GM21717 (cell line): Measurements from ENCODE around the gene SKA3.
A peak's percentile ranks its signal among the peaks of the same experiment; 100 is the strongest.
"Not testable (repeated sequence)": the region's sequence is repeated elsewhere in the genome, so short reads cannot be mapped to it uniquely, and the experiment has no call there.

Experiments used
- ATAC-seq: cut with Tn5 transposase; IDR thresholded peaks from one replicate; pipeline ENCODE4 v1.9.1; 2021; ENCODE audit warnings: mild to moderate bottlenecking, moderate library complexity; ENCODE audit not compliant: unreplicated experiment

SKA3 gene

DNA sequence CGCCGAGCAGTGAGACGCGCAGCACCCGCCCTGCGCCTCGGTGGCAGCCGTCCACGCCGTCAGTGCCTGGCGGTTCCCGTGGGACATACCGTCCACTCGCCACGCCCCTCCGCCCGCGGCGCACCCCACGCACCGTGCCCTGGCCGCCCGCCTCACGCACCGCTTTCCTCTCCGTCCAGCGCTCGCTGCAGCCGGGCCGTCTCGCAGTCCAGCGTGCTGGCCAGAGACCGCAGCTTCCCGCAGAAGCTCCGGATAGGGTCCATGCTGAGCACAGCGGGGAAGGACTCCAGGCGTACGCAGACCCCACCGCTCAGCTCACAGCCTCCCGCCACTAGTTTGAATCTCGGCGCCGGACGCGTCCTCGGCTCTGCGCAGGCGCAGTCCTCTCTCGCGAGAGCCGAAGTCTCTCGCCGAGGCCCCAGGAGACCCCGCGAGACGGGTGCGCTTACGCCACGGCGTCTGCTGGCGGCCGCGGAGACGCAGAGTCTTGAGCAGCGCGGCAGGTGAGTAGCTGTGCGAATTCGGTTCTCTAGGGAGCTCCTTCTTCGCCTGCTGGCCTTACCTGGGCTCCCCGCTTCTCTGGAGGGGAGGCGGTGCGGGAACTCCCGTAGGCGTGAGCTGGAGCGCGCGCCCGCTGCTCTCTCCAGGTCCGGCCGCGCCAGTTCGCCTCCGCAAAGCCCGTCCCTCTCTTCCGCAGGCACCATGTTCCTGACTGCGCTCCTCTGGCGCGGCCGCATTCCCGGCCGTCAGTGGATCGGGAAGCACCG lies at the start of gene SKA3, which contains the start of gene MRPL57:
TSS of gene SKA3 (minus strand) at position 338 of the 767 bp plus-strand sequence. CDS start at position 263, 75 bp downstream.
TSS of gene MRPL57 (plus strand) at position 444 of the 767 bp plus-strand sequence. CDS start at position 703, 259 bp downstream.
- ATAC-seq = peak; percentile 91

GRCh38 chr13:21225082-21225481 lies 48.7 kb upstream of the SKA3 start:
- ATAC-seq = no peak

- ATAC-seq = no peak
Observed at GRCh38 chr13:21221268-21221667, 44.9 kb upstream of the SKA3 start.

DNA sequence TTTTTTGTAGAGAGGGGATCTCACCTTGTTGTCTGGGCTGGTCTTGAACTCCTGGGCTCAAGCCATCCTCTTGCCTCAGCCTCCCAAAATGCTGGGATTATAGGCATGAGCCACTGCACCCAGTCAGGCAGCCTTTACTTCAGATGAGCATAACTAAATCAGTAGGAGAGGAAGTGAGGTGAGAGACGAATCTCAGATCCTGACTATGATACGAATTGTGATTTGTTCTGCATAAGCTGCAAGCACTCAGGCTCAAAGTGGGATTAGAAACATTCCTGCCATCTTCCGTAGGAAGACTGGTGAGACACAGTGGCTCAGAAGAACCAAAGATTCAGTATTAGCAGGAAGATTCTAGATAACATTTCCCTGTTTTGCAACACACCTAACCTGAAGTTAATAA lies 43.4 kb upstream of the SKA3 start:
- not testable (repeated sequence) for ATAC-seq

GRCh38 chr13:21219036-21219381 lies 42.7 kb upstream of the SKA3 start:
- ATAC-seq = peak; percentile 46

DNA sequence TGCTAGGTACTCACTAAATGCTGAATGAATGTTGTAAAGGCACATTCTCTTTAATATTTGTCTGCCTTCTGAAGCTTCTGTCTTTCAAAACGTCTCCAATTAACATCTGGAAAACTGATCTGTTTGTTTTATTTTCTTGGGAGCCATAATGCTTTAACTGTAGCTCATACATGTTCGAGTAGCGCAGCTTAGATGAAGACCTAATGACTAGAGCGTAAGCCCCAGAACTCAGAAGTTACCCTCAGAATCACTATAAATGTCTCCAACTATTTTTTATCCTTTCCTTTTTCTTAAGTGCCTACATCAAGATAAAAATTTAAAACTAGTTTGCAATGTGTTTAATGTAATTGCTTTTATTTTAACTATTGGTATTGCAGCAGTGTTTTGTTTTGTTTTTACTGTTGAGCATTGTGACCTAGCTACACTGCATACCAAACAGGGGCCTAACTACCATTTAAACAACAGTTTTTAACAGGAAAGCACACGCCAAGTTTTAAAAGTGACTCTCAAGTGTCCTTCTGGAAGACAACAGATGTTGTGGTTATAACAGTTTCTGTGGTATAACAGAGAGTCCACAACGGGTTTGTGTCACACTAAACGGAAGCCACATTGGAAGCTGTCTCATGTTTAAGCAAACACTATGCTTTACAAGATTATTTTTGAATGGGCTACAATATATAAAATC lies 42.1 kb upstream of the SKA3 start:
- peak; percentile 98 for ATAC-seq

DNA sequence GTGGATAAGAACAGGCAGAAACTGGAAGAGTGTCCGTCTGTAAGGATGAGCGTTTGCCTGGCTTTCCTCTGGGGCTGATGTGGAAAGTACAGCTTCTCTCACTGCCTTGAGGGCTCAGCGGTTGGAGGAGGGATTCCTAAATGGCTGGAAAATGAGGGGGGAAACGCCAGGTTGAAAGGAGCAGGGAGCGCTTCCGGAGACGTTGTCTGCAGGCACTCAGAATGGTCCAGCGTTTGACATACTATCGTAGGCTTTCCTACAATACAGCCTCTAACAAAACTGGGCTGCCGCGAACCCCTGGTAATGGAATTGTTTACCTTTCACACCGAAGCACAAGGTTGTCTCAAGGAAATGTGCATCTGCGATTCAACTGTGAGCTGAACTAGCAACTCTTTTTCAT lies 40.0 kb upstream of the SKA3 start:
- no peak for ATAC-seq

GRCh38 chr13:21215419-21215818 lies 39.1 kb upstream of the SKA3 start:
- not testable (repeated sequence) for ATAC-seq

- no peak for ATAC-seq
Observed at GRCh38 chr13:21212138-21212775, 35.9 kb upstream of the SKA3 start.

- ATAC-seq = no peak
Observed at GRCh38 chr13:21208652-21209154, 32.4 kb upstream of the SKA3 start.

GRCh38 chr13:21202767-21203531 lies 26.6 kb upstream of the SKA3 start:
- no peak for ATAC-seq

GRCh38 chr13:21201456-21202190 lies 25.3 kb upstream of the SKA3 start:
- not testable (repeated sequence) for ATAC-seq

DNA sequence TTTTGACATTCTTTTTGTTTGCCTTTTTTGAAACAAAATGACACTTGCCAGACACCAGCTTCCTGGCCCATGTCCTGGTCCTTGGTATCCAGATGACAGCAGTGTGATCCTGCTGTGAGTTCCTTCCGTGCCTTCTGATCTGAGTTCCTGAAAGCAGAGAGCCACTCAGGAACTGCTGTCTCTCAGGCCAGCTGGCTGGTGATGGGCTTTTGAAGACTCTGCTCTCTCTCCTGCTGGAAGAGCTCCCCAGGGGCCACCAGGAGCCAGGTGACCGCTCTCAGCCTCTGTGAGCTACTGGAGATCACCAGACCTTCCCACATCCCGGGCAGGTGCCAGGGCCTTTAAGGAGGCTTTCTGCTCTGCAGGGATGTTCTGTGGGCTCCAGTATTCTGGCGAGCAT lies 22.0 kb upstream of the SKA3 start:
- not testable (repeated sequence) for ATAC-seq

GRCh38 chr13:21197606-21198225 lies 21.4 kb upstream of the SKA3 start:
- not testable (repeated sequence) for ATAC-seq

DNA sequence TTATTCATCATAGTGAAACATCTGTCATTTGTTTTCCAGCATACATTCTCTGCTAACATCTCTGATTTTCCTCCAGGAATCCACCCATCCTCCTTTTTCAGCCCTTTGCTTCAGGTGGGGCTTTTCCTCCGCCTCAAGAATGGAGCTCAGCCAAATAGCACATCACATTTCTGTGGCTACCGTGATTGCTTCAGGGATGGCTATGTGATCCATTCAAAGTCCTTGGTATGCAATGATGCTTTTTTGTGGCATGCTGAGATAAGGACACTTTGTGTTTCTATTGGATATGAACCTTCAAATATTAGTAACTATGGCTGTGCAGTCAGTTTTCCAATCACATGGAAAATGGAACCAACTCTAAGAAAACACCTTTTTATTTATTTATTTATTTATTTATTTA lies 18.4 kb upstream of the SKA3 start:
- not testable (repeated sequence) for ATAC-seq

- ATAC-seq = not testable (repeated sequence)
Observed at GRCh38 chr13:21186410-21186809, 10.1 kb upstream of the SKA3 start.

GRCh38 chr13:21181671-21182070 lies 5.3 kb upstream of the SKA3 start:
- ATAC-seq = no peak

DNA sequence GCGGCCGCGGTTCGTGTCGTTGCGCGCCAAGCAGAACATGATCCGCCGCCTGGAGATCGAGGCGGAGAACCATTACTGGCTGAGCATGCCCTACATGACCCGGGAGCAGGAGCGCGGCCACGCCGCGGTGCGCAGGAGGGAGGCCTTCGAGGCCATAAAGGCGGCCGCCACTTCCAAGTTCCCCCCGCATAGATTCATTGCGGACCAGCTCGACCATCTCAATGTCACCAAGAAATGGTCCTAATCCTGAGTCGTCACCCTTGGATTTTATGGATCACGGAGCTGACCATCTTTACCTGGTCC lies 581 bp upstream of the SKA3 start:
- peak; percentile 29 for ATAC-seq

GRCh38 chr13:21175656-21176214 lies 617 bp downstream of the SKA3 start:
- no peak for ATAC-seq
